ENCODE results near the gene ISOC1.

ISOC1 gene

GRCh38 chr5:129112295-129112694 lies 17.7 kb downstream of the ISOC1 start:
- no peak for DNase-seq (ENCODE audit: low read depth)
- TF ChIP-seq CTCF (IDR thresholded peaks at IDR 0.05; ENCODE audit: low read length, missing control alignments), result no peak

GRCh38 chr5:129113867-129114266 lies 19.3 kb downstream of the ISOC1 start:
- no peak for DNase-seq (ENCODE audit: low read depth)
- no peak overlapping the region for H3K4me3 ChIP-seq (replicated peaks; ENCODE audit: low read depth, low read length)
- no peak for TF ChIP-seq CTCF (IDR thresholded peaks at IDR 0.05; ENCODE audit: low read length, missing control alignments)

More at GRCh38 chr5:129112295-129112694, 17.7 kb downstream of the ISOC1 start:
- H3K4me3 ChIP-seq (replicated peaks; ENCODE audit: low read depth, low read length), result no peak overlapping the region

- no peak overlapping the region for H3K4me3 ChIP-seq (replicated peaks; ENCODE audit: low read depth, low read length)
- DNase-seq (ENCODE audit: low read depth), result no peak
Measured at GRCh38 chr5:129114539-129115193, 20.1 kb downstream of the ISOC1 start.

GRCh38 chr5:129115680-129116079 lies 21.1 kb downstream of the ISOC1 start:
- DNase-seq (ENCODE audit: low read depth), result no peak
- TF ChIP-seq CTCF (IDR thresholded peaks at IDR 0.05; ENCODE audit: low read length, missing control alignments), result no peak
- no peak overlapping the region for H3K4me3 ChIP-seq (replicated peaks; ENCODE audit: low read depth, low read length)

More at GRCh38 chr5:129114539-129115193, 20.1 kb downstream of the ISOC1 start:
- no peak for TF ChIP-seq CTCF (IDR thresholded peaks at IDR 0.05; ENCODE audit: low read length, missing control alignments)

- no peak for DNase-seq (ENCODE audit: low read depth)
- no peak overlapping the region for H3K4me3 ChIP-seq (replicated peaks; ENCODE audit: low read depth, low read length)
- TF ChIP-seq CTCF (IDR thresholded peaks at IDR 0.05; ENCODE audit: low read length, missing control alignments), result no peak
Measured at GRCh38 chr5:129116797-129117196, 22.2 kb downstream of the ISOC1 start.

- no peak overlapping the region for H3K4me3 ChIP-seq (replicated peaks; ENCODE audit: low read depth, low read length)
- DNase-seq (ENCODE audit: low read depth), result no peak
- no peak for TF ChIP-seq CTCF (IDR thresholded peaks at IDR 0.05; ENCODE audit: low read length, missing control alignments)
Measured at GRCh38 chr5:129118405-129118804, 23.9 kb downstream of the ISOC1 start.

GRCh38 chr5:129118826-129119225 lies 24.3 kb downstream of the ISOC1 start:
- no peak for TF ChIP-seq CTCF (IDR thresholded peaks at IDR 0.05; ENCODE audit: low read length, missing control alignments)
- DNase-seq (ENCODE audit: low read depth), result no peak
- H3K4me3 ChIP-seq (replicated peaks; ENCODE audit: low read depth, low read length), result no peak overlapping the region
